GM21515 (cell line): ENCODE results near the gene PLK3.
"Not testable (repeated sequence)": the region's sequence is repeated elsewhere in the genome, so short reads cannot be mapped to it uniquely, and the experiment has no call there.

Source experiments
- ATAC-seq: cut with Tn5 transposase; IDR thresholded peaks from one replicate; pipeline ENCODE4 v1.9.1; 2021; ENCODE audit not compliant: unreplicated experiment

PLK3 gene

DNA sequence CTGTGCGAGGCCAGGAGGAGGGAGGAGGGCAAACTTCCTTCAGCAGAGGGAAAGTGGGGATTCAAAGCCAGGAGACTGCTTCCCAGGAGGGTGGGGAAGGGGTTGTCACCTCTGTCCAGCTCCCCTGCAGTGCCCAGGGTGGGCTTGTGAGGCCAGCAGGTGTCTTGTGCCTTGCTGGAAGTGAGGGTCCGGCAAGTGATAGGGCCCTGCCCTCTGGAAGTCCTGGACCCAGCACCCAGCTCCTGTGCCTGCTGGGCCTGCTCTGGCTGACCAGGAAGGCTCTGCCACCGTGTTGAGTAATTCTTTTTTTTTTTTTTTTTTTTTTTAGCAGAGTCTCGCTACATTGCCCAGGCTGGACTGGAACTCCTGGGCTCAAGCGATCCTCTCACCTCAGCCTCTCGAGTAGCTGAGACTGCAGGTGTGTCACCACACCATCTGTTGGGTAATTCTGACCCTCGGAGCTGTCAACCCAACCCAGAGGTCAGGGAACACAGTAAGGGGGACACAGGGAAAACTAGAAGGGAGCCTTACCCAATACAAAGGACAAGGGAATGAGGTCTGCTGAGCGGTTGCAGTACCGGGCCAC is 13.2 kb upstream of the PLK3 start:
- no peak for ATAC-seq

DNA sequence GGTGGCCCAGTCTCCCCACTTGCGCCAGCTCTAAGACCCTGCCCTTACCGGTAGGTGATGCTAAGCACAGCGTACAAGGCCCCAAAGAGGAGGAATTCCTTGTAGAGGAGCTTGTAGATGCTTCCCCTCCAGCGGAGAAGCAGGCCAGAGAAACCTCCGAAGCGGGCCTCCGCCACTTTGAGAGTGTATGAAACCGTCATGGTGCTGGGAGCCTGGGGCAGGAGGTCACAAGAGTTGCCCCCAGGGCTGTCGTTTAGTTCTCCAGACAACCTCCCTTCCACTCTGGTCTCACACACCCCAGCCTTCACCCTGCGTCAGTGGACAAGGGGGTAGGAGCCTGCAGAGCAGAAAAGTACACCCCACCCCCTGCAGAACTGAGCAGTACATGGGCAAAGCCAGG is 12.7 kb upstream of the PLK3 start:
- ATAC-seq = no peak

DNA sequence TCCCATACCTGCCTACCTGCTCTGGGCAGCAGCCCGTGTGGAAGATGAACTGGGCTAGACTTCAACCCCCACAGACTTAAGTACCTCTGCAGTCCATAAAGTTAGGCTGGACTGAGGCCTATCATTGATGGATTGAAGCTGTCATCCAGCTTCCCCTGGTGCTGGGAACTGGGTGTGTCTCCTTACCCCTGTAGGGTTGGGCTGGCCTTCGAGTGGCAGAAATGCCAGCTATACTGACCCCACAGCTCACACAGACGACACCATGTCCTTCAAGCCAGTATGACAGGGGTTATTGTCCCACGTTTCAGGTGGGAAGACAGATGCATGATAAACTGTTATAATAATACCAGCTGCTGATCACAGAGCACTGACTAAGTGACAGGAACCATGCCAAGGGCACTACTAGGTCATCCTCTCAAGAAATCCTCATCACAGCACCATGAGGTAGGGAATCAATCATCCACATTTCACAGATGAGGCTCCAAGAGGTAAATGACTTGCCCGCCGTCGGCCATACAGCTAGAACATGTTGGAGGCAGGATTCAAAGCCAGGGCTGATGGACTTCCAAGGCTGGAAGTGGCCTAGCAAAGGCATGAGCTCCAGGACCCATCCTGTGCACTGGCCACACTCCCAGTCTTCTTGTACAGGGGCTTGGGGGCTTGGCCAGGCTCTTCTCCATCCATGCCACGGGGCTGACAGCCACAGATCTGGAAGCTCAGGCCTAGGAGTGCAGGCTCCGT is 11.9 kb upstream of the PLK3 start, which contains the start of gene BEST4:
Gene BEST4, minus strand, starts transcription at position 51 of the 741 bp plus-strand sequence. CDS start 465 bp downstream, outside the sequence.
- ATAC-seq = no peak

DNA sequence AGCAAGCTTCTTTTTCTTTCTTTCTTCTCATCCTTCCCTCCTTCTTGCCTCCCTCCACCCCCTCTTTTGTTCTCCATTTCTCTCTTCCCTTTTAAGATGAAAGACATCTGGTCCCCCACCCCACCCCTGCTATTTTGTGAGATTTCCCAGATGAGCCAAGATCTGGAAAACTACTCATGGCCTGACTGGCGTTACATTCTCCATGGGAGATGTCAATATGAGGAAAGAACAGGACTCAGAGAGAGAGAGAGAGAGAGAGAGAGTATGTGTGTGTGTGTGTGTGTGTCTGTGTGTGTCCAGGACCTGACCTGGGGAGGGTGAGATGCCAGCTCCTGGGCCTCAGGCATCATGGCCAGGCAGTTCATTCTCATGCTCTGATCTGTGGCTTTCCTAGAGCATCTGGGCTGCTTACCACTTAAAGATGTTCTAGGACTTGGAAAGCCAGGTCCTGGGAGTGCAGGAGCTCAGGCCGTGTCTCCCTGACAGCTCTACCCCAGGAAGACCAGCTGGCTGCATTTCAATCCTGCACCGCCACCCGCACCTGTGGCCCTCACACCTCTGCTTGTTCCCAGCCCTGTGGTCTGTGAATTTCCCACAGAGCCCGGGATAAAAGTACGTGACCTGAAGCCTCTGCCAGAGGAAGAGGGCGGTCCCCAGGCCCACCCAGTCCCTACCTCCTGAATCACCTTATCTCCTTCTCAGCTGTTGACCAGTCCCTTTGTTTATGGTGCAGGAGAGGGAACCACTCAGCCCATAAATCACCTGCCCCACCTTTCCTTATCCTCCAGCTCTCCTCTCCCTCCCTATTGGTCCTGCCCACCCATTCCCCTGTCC is 9.0 kb upstream of the PLK3 start:
- ATAC-seq = no peak

DNA sequence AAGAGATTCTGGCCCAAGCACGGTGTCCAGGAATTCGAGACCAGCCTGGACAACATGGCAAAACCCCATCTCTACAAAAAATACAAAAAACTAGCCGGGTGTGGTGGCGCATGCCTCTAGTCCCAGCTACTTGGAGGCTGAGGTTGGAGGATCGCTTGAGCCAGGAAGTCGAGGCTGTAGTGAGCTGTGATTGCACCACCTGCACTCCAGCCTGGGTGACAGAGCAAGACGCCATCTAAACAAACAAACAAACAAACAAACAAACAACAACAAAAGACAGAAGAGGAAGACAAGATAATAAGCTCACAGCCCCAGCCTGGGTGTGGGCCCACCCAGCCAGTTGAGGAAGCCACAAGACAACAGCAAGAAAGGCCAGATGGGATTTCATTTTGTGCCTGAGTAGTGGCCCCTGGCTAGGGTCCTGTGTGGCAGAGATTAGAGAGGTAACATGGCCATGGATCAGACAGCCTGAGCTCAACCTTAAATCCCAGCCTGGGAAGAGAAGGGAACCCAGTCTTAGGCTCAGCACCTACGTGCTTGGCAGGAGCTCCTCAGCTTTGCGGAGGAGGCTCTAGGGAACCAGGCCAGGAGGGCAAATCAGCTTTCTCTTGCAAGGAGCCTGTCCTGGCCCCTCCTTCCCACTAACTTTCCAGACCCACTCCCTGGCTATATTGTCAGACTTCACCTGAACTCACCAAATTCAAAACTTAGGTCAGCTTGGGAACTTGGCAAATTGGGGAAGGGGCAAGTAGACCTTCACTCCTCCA is 7.3 kb upstream of the PLK3 start:
- no peak for ATAC-seq

DNA sequence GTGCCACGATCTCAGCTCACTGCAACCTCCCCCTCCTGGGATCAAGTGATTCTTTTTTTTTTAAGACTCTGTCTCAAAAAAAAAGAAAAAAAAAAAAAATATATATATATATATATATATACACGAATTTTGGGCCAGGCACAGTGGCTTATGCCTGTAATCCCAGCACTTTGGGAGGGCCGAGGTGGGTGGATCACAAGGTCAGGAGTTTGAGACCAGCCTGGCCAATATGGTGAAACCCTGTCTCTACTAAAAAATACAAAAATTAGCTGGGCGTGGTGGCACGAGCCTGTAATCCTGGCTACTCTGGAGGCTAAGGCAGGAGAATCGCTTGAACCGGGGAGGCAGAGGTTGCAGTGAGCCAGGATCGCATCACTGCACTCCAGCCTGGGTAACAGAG is 2.3 kb upstream of the PLK3 start:
- ATAC-seq = not testable (repeated sequence)

DNA sequence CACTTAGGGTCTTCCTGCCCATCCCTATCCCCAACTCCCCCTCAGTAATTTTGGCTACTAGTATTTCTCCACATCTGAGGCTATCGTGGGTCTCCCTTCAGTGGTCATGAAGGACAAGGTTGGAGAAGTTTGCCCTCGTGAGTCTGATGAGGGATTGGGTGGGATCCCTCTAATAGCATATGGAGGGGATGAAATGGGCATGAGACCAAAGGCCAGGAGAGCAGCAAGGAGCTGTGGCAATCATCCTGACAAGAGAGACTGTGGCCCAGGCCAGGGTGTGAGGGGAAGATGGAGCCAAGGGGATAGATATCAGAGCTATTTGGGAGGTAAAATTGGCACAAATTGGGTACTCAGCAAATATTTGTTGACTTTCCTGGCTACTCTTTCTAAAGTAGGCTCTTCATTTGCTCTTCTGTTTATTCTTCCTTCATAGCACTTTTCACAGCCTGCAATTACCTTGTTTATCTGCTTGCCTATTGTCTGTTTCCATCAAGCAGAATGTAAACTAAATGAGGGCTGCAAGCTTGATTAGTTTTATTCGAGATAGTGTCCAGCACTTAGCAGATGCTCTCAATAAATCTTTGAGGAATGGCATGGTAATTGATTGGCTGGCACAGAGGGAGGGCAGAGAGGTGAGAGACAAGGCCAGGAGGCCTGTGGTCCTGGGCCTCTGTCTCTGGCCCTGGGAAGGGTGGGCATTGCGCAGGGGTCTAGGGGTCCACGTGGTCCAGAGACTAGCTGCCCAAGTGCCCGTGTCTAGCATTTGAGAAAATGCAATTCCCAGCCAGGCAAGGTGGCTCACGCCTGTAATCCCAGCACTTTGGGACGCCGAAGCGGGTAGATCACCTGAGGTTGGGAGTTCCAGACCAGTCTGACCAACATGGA is 1.5 kb upstream of the PLK3 start:
- ATAC-seq = no peak

DNA sequence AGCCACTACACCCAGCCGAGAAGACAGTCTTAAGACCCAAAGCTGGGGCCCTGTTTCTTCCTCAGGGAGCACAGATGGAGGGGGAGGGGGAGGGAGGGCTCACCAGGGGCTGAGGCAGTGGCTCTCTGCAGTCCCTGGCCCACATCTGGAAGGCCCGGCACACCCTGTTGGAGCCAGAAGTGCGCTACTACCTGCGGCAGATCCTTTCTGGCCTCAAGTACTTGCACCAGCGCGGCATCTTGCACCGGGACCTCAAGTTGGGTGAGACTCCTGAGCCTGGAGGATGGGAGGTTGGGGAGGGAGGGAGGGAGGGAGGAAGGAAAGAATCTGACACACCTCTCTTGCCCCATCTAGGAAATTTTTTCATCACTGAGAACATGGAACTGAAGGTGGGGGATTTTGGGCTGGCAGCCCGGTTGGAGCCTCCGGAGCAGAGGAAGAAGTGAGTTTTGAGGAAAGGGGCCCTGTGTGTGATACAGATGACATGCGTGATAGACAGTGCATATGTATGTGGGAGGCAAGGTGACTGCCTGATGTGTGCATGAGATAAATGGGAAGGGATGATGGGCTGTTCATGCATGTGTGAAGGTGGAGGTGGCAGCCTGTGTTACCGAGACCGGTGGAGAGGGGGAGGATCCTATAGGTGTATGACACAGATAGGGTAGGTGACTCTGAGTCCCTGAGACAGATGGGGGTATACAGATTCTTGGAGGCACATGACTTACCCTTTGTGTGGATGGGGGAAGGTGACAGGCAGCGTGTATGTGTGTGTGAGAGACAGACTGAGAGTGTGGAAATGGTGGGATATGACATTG is 1.5 kb downstream of the PLK3 start:
- no peak for ATAC-seq

DNA sequence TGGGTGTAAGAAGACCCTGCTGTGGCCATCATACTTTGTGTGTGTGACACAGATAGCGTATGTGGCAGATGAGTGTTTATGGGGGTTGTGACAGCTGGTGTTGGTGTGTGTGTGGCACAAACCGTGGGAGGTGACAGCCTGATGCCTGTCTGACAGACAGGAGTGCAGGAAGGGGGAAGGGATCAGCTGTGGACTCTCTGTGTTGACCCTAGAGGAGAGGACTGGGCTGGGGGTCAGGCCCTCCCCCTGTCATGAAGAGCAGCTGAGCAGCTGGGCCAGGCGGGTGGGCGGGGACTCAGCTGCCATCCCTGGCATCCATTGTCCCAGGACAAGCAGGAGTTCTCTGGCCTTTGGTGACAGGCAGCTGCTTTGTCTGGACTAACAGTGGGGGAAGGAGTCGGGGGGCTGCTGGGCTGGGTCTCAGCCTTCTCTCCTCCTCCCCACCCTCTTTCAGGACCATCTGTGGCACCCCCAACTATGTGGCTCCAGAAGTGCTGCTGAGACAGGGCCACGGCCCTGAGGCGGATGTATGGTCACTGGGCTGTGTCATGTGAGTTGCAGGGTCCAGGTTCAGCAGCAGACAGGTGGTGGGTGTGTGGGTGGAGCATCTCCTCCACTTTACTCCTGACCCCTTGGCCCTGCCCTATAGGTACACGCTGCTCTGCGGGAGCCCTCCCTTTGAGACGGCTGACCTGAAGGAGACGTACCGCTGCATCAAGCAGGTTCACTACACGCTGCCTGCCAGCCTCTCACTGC is 2.3 kb downstream of the PLK3 start:
- ATAC-seq = no peak

DNA sequence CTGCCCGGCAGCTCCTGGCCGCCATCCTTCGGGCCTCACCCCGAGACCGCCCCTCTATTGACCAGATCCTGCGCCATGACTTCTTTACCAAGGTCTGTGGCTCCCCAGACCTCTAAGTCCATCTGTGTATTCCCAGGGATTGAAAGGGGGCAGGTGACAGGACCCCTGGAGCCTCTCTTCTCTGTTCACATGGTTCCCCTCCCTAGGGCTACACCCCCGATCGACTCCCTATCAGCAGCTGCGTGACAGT is 2.8 kb downstream of the PLK3 start:
- no peak for ATAC-seq

DNA sequence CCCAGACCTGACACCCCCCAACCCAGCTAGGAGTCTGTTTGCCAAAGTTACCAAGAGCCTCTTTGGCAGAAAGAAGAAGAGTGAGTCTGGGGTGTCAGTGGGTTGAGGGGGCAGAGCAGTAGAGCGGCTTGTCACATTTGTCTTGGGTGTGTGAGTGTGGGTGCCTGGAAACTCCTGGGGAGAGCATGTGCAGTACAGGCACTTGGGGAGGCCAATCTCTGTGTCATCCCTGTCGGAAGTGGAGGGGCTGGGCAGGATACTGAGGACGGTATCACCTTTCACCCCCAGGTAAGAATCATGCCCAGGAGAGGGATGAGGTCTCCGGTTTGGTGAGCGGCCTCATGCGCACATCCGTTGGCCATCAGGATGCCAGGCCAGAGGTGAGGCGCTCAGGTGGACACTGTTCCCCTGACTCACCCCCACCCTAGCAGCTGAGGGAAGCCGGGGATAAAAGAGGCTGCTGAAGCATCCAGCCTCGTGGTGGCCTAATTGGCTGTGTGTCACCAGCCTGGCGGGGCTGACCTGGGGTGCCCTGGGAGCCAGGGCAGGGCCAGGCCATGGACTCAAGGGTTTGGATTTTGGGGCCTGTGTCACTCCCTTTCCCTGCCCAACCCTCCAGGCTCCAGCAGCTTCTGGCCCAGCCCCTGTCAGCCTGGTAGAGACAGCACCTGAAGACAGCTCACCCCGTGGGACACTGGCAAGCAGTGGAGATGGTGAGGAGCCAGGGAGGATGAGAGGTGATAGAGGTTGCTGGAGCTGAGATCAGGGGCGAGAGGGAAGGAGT is 3.3 kb downstream of the PLK3 start:
- no peak for ATAC-seq

DNA sequence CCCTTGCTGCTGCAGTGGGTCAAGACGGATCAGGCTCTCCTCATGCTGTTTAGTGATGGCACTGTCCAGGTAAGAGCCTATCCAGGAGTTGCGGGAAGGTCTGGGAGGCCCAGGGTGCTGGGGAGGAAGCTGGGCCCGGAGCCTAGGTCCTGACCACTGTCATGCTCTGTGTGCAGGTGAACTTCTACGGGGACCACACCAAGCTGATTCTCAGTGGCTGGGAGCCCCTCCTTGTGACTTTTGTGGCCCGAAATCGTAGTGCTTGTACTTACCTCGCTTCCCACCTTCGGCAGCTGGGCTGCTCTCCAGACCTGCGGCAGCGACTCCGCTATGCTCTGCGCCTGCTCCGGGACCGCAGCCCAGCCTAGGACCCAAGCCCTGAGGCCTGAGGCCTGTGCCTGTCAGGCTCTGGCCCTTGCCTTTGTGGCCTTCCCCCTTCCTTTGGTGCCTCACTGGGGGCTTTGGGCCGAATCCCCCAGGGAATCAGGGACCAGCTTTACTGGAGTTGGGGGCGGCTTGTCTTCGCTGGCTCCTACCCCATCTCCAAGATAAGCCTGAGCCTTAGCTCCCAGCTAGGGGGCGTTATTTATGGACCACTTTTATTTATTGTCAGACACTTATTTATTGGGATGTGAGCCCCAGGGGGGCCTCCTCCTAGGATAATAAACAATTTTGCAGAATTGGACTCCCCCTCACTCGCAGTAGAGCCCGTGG is 5.3 kb downstream of the PLK3 start:
- ATAC-seq = no peak

DNA sequence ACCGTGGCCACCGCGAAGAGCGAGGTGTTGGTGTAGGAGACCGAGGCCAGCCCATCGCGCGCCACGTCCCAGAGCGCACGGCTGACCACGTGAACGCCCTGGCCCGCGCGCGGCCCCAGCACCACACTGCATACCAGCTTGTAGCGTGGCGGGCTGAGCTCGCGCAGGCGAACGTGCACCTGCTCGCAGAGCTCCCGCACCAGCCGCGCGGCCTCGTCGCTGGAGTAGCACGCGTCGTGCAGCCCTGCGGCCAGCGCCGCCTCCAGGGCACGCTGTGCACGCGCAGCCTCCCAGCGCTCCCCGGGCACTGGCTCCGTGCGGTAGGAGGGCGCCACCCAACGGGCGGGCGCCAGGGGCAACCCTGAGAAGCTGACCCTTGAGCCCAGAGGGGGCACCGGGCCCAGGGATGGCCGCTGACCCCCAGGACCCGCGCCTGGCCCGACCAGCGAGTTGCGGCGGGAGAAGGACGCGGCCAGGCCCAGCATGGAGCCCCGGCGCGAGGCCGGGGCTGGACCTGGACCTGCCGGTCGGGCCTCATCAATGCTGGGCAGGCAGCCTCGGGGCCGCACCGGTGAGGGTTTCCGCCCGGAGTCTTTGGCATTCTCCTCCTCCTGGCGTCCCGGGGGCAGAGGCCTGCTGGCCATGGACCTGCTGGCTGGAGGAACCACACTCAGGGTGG is 6.0 kb downstream of the PLK3 start:
- ATAC-seq = no peak

DNA sequence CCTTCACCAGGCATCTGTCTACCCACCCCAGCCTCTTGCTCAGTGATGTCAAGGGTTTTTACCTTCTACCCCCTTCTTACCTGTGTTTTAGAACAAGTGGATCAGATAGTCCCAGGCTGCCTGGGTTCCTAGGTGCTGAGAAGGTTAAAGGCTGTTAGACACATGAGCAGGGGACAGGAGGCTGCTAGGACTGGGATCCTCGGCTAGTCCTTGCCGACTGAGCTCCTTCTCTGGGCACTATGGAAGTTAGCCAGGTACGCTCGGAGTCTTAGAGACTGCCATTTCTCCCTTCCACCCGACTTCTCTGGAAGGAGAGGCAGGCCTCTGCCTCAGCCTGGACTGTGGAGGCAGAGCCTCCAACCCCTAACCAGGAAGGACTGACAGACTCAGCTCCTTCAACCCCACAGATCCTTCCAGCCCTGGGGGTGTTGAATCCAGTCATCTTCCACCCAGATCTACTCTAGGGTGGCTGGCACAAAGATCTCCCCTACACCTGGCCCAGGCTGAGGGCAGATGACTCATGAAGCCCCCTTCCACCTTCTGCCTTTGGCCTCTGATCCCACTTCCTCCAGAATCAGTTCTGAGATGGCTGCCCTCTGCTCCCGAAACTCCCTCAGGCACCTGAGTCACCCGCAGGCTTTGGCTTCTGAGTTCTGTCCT is 6.7 kb downstream of the PLK3 start, which contains the start of gene DYNLT4:
Gene DYNLT4, minus strand, starts transcription at position 648 of the 660 bp plus-strand sequence. CDS start 683 bp downstream, outside the sequence.
- ATAC-seq = no peak

DNA sequence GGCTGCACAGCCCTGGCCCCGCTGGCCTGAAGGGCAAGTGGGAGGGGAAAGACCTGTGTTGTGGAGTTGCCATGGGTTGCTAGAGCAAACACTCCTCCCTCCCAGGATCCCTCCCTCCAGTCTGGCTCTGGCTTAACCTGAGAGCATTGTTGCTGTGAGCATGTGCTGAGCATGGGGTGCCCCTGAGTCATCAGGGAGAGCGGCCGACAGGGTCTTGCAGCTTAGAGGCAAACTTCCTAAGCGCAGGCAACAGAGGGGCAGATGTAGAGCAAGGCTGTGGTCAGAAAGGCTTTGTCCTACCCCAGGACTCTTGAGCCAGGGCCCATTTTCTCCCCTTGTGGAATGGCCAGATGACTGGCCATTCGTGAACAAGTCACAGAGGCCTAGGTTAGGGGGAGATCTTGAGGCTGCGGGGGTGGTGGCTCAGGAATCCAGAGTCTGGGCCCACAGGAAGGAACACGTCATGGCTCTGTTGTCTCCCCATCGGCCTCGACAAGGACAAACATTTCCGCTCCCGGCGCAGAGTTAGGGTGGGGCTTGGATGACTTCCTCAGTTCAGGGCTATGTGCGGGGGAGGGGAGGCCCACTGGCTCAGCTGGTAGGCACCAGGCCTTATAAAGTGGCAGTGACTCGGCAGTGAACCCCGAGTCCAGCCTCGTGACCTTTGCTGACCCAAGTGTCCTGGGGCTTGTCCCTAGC is 7.3 kb downstream of the PLK3 start:
- no peak for ATAC-seq
